ENCODE measurements around the gene MMP15. TPM values are rescaled to one million over a fixed set of nuclear protein-coding genes. Genes with fewer than 3 reads are reported as not detected.

MMP15 gene
- polyA plus RNA-seq, 1 of the 3 experiments (the other 2 are of a cell fraction) = 3.1 TPM

DNA sequence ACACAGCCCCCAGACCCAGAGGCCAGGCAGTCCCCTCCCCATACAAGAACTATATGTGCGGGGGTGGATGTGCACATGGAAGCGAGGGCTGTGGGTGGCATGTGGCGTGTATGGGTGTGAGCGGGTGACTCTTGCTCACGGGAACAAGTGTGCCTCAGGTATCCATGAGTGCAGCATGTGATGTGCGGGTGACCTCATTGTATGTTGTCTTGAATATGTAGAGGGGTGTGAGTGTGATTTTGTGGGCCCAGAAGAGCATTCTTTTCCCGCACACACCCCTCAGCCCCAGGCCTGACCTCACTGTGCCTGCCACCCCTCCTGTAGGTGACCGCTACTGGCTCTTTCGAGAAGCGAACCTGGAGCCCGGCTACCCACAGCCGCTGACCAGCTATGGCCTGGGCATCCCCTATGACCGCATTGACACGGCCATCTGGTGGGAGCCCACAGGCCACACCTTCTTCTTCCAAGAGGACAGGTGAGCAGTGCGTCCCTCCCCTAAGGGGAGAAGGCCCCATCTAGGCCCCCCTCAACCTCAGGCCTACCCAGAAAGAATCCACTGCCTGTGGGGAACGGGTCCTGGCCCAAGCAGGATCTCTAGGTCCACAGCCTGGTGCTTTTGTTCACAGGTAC is 17.4 kb downstream of the MMP15 start (continued):
- TF ChIP-seq, protein P1, sequence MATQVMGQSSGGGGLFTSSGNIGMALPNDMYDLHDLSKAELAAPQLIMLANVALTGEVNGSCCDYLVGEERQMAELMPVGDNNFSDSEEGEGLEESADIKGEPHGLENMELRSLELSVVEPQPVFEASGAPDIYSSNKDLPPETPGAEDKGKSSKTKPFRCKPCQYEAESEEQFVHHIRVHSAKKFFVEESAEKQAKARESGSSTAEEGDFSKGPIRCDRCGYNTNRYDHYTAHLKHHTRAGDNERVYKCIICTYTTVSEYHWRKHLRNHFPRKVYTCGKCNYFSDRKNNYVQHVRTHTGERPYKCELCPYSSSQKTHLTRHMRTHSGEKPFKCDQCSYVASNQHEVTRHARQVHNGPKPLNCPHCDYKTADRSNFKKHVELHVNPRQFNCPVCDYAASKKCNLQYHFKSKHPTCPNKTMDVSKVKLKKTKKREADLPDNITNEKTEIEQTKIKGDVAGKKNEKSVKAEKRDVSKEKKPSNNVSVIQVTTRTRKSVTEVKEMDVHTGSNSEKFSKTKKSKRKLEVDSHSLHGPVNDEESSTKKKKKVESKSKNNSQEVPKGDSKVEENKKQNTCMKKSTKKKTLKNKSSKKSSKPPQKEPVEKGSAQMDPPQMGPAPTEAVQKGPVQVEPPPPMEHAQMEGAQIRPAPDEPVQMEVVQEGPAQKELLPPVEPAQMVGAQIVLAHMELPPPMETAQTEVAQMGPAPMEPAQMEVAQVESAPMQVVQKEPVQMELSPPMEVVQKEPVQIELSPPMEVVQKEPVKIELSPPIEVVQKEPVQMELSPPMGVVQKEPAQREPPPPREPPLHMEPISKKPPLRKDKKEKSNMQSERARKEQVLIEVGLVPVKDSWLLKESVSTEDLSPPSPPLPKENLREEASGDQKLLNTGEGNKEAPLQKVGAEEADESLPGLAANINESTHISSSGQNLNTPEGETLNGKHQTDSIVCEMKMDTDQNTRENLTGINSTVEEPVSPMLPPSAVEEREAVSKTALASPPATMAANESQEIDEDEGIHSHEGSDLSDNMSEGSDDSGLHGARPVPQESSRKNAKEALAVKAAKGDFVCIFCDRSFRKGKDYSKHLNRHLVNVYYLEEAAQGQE (IDR thresholded peaks at IDR 0.05; ENCODE audit: low read depth, low read length) = no peak
- no peak for TF ChIP-seq SIN3A (IDR thresholded peaks at IDR 0.05; ENCODE audit: borderline replicate concordance, low read depth, low read length)
- no peak for TF ChIP-seq TEAD4 (IDR thresholded peaks at IDR 0.05; ENCODE audit: borderline replicate concordance, insufficient read depth)
- TF ChIP-seq GABPA (IDR thresholded peaks at IDR 0.05; ENCODE audit: low read depth) = no peak

GRCh38 chr16:58043571-58044155 is 18.1 kb downstream of the MMP15 start:
- Histone ChIP-seq H3K4me1 (ENCODE audit: control insufficient read depth in 1 of 2, insufficient read depth in 2 of 2, low read depth in 1 of 2, low read length in 1 of 2) (peaks cover 0 to under 1% of the 10 kb centered on the region in 2 experiments; a peak in 1 of 4 replicates), H3K4me3 (ENCODE audit: low read depth in 2 of 2, low read length in 1 of 2) (no peak overlapping the region), H3K9me3 (no peaks in the 10 kb centered on the region), H3F3A (replicated peaks; ENCODE audit: insufficient read depth) (no peaks in the 10 kb centered on the region), H3K4me2 (no peak overlapping the region), H3K9me2 (no peaks in the 10 kb centered on the region), H3K36me3 (replicated peaks in 1 of 2; ENCODE audit: control insufficient read depth in 1 of 2, insufficient read depth in 2 of 2, low read length in 1 of 2) (no peaks in the 10 kb centered on the region), H3K79me2 (ENCODE audit: insufficient read depth) (no peaks in the 10 kb centered on the region), H2AFZ (ENCODE audit: low read depth) (no peak overlapping the region), H4K20me1 (ENCODE audit: insufficient read depth) (no peaks in the 10 kb centered on the region), H3K27ac (ENCODE audit: low read depth in 2 of 2, low read length in 1 of 2) (no peak overlapping the region), H3K9ac (no peak overlapping the region), H3K27me3 (ENCODE audit: insufficient read depth) (no peaks in the 10 kb centered on the region)
- peak; percentile 29 for DNase-seq
- POLR2A ChIA-PET = no interaction called here
- CTCF ChIA-PET = interaction anchor here (0.6 to 1.5 kb wide), 2 partner anchors 11 to 293 kb away, joined by 3 to 4 read pairs; no protein-coding TSS in a partner anchor
- 88% methylated on average over 6 of the region's 7 CpGs for WGBS (ENCODE audit: low lambda C conversion rate)
- TF ChIP-seq NRF1 (IDR thresholded peaks at IDR 0.05; ENCODE audit: low read depth, low read length) = no peak
- no peak for TF ChIP-seq GABPA (IDR thresholded peaks at IDR 0.05; ENCODE audit: low read depth)
- TF ChIP-seq EZH2phosphoT487 (IDR thresholded peaks at IDR 0.05; ENCODE audit: borderline replicate concordance, low read depth) = no peak
- TF ChIP-seq FOXM1 (IDR thresholded peaks at IDR 0.05; ENCODE audit: low read depth) = no peak
- TF ChIP-seq TAF1 (IDR thresholded peaks at IDR 0.05; ENCODE audit: borderline replicate concordance, low read depth, low read length) = no peak
- TF ChIP-seq YY1 (IDR thresholded peaks at IDR 0.05; ENCODE audit: low read depth) = no peak
- no peak for TF ChIP-seq MXI1 (IDR thresholded peaks at IDR 0.05; ENCODE audit: low read depth, low read length)
- TF ChIP-seq FOSL2 (IDR thresholded peaks at IDR 0.05; ENCODE audit: borderline replicate concordance, low read depth) = no peak
- TF ChIP-seq ELF1 (IDR thresholded peaks at IDR 0.05) = no peak
- TF ChIP-seq, protein P1 (IDR thresholded peaks at IDR 0.05; ENCODE audit: low read depth, low read length) = no peak
- TF ChIP-seq, protein P2, sequence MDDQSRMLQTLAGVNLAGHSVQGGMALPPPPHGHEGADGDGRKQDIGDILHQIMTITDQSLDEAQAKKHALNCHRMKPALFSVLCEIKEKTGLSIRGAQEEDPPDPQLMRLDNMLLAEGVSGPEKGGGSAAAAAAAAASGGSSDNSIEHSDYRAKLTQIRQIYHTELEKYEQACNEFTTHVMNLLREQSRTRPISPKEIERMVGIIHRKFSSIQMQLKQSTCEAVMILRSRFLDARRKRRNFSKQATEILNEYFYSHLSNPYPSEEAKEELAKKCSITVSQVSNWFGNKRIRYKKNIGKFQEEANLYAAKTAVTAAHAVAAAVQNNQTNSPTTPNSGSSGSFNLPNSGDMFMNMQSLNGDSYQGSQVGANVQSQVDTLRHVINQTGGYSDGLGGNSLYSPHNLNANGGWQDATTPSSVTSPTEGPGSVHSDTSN (IDR thresholded peaks at IDR 0.05) = no peak
- no peak for TF ChIP-seq USF1 (IDR thresholded peaks at IDR 0.05; ENCODE audit: borderline replicate concordance, low read depth)
- TF ChIP-seq RXRA (IDR thresholded peaks at IDR 0.05; ENCODE audit: borderline replicate concordance, low read depth) = no peak
